Endodermal cell (in vitro differentiated cells): ENCODE results near the gene KRTAP10-2. TPM values are rescaled to one million over a fixed set of nuclear protein-coding genes. Genes with fewer than 3 reads are reported as not detected.
A peak's percentile ranks its signal among the peaks of the same experiment; 100 is the strongest.

Experiments
- DNase-seq: peaks from one replicate; pipeline ENCODE4 v3.0.0-alpha.2; 2017
- H3K27ac ChIP-seq: 2 replicates; pipeline ENCODE4 v1.5.1; 2013; ENCODE audit warnings: mild to moderate bottlenecking, low read depth, low read length, moderate library complexity
- H3K27me3 ChIP-seq: 2 replicates; pipeline ENCODE4 v1.6.1; 2013; ENCODE audit warnings: mild to moderate bottlenecking, low read length, moderate library complexity; ENCODE audit not compliant: insufficient read depth, control insufficient read depth, poor library complexity, severe bottlenecking
- H3K36me3 ChIP-seq: 2 replicates; pipeline ENCODE4 v1.7.0; 2013; ENCODE audit warnings: mild to moderate bottlenecking, low read length, moderate library complexity; ENCODE audit not compliant: control insufficient read depth, insufficient read depth
- H3K4me1 ChIP-seq: one replicate; pipeline ENCODE4 v1.7.0; 2013; ENCODE audit warnings: low read length; ENCODE audit not compliant: control insufficient read depth, insufficient read depth
- H3K4me3 ChIP-seq: 2 replicates; pipeline ENCODE4 v1.5.1; 2013; ENCODE audit warnings: mild to moderate bottlenecking, low read length, moderate library complexity
- H3K9ac ChIP-seq: 2 replicates; pipeline ENCODE4 v1.6.1; 2013; ENCODE audit warnings: mild to moderate bottlenecking, low read length, moderate library complexity; ENCODE audit not compliant: poor library complexity, severe bottlenecking; ENCODE audit errors: extremely low read depth
- H3K9me3 ChIP-seq: 2 replicates; pipeline ENCODE4 v1.6.1; 2013; ENCODE audit warnings: mild to moderate bottlenecking, low read length, moderate library complexity; ENCODE audit not compliant: control insufficient read depth
- H3K27ac Mint-ChIP-seq: 2 replicates; pipeline ENCODE4 v1.8.0; 2020; ENCODE audit warnings: mixed read lengths
- H3K27me3 Mint-ChIP-seq: 2 replicates; pipeline ENCODE4 v1.8.0; 2021; ENCODE audit warnings: mild to moderate bottlenecking, mixed read lengths; ENCODE audit not compliant: insufficient read depth
- H3K36me3 Mint-ChIP-seq: 2 replicates; pipeline ENCODE4 v1.8.0; 2020; ENCODE audit warnings: low read depth, mixed read lengths
- H3K4me1 Mint-ChIP-seq: 2 replicates; pipeline ENCODE4 v1.8.0; 2020; ENCODE audit warnings: mixed read lengths
- H3K4me3 Mint-ChIP-seq: 2 replicates; pipeline ENCODE4 v1.8.0; 2020; ENCODE audit warnings: mild to moderate bottlenecking, moderate library complexity, mixed read lengths
- H3K9me3 Mint-ChIP-seq: 2 replicates; pipeline ENCODE4 v1.8.0; 2020; ENCODE audit warnings: mild to moderate bottlenecking, mixed read lengths
- WGBS, 2 experiments: methylation state at CpG; one replicate each; pipeline versions ENCODE4 v1.1.5 to v1.1.7; 2013; ENCODE audit warnings: missing lambda C conversion rate in 2 of 2, mixed read lengths in 1 of 2; ENCODE audit not compliant: insufficient coverage in 1 of 2, insufficient read length in 1 of 2; 5-methylcytosine and 5-hydroxymethylcytosine counted together
- total RNA-seq, 2 donors: library from RNA; stranded (reverse); fragmentation: NEBNext Ultra II Directional in 1 of 2; extraction: Animal tissue kit (Norgen Biotek cat#: 25700) in 1 of 2; gene quantifications; 2 replicates in 1 of 2; 3 replicates in 1 of 2; pipeline ENCODE4 v1.2.1, GENCODE V29; 2021
- TF ChIP-seq, protein P1 (sequence below): fragments of 200-600 bp; sonication (generic); conservative IDR thresholded peaks from 2 replicates; pipeline ENCODE4 v1.5.0; 2021; ENCODE audit warnings: antibody characterized with exemption, mild to moderate bottlenecking

KRTAP10-2 gene
- total RNA-seq, 2 donors from 2014 or later = not detected

DNA sequence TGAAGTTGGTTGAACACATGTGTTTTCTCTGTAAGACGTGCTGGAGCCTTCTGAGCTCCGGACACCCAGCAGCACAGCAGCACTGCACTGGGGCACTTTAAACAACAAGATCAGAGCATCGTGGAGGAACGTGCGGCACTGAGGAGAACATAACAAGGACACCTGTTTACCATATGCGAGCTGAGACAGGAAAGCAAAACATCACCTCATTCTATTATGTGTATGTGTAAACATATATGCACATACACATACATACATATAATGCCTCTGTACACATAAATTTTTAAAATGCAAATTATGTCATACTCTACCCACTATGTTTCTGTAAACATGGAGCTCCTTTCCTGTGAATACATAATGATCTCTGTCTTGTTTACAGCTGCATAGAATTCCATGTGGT, 44.2 kb upstream of the KRTAP10-2 start:
- no peaks in the 10 kb centered on the region for H3K4me1 ChIP-seq
- Mint-ChIP-seq H3K36me3 (no peaks in the 10 kb centered on the region), H3K27ac (no peak overlapping the region), H3K4me3 (no peak overlapping the region), H3K9me3 (no peaks in the 10 kb centered on the region), H3K27me3 (no peaks in the 10 kb centered on the region), H3K4me1 (peaks cover 18% of the 10 kb centered on the region)
- WGBS, 2 experiments = 96 to 100% methylated on average over 2 to 6 of the region's 6 CpGs
- no peaks in the 10 kb centered on the region for H3K27me3 ChIP-seq
- H3K9me3 ChIP-seq = peaks cover 13% of the 10 kb centered on the region
- no peak for DNase-seq
- no peak overlapping the region for H3K9ac ChIP-seq
- no peak overlapping the region for H3K27ac ChIP-seq
- no peak overlapping the region for H3K4me3 ChIP-seq
- TF ChIP-seq, protein P1, sequence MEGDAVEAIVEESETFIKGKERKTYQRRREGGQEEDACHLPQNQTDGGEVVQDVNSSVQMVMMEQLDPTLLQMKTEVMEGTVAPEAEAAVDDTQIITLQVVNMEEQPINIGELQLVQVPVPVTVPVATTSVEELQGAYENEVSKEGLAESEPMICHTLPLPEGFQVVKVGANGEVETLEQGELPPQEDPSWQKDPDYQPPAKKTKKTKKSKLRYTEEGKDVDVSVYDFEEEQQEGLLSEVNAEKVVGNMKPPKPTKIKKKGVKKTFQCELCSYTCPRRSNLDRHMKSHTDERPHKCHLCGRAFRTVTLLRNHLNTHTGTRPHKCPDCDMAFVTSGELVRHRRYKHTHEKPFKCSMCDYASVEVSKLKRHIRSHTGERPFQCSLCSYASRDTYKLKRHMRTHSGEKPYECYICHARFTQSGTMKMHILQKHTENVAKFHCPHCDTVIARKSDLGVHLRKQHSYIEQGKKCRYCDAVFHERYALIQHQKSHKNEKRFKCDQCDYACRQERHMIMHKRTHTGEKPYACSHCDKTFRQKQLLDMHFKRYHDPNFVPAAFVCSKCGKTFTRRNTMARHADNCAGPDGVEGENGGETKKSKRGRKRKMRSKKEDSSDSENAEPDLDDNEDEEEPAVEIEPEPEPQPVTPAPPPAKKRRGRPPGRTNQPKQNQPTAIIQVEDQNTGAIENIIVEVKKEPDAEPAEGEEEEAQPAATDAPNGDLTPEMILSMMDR = no peak
- H3K36me3 ChIP-seq = no peaks in the 10 kb centered on the region

DNA sequence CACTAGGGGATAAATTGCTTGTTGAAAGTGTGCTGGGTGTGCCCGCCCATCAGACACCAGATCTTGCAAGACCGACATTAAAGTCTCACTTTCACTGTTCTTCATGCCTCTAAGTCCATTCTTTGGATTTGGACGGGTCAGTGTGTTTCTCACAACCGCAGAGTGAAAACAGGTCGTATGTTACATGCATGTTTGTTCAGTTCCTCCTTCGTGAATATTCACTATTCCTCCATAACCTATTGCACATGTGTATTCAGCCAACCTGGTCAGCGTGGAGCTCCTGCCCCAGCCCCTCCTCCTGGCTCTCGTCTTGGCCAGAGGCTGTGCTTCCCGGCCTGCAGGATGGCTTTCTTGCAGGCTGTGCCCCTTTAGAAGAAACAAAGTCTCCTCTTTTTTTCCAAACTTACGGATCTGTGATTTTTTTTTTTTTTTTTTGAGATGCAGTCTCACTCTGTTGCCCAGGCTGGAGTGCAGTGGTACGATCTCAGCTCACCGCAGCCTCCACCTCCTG, 43.2 kb upstream of the KRTAP10-2 start:
- H3K27ac Mint-ChIP-seq = no peak overlapping the region
- Histone ChIP-seq H3K36me3 (no peaks in the 10 kb centered on the region), H3K4me1 (no peaks in the 10 kb centered on the region), H3K9ac (no peak overlapping the region), H3K27me3 (no peaks in the 10 kb centered on the region), H3K27ac (no peak overlapping the region), H3K4me3 (no peak overlapping the region), H3K9me3 (peaks cover 13% of the 10 kb centered on the region)
- no peaks in the 10 kb centered on the region for H3K9me3 Mint-ChIP-seq
- H3K27me3 Mint-ChIP-seq = no peaks in the 10 kb centered on the region
- WGBS, 2 experiments = 84 to 86% methylated on average over 7 to 12 of the region's 12 CpGs
- DNase-seq = no peak
- H3K4me1 Mint-ChIP-seq = peaks cover 13% of the 10 kb centered on the region
- no peak overlapping the region for H3K4me3 Mint-ChIP-seq
- no peaks in the 10 kb centered on the region for H3K36me3 Mint-ChIP-seq
- TF ChIP-seq, protein P1 = no peak

DNA sequence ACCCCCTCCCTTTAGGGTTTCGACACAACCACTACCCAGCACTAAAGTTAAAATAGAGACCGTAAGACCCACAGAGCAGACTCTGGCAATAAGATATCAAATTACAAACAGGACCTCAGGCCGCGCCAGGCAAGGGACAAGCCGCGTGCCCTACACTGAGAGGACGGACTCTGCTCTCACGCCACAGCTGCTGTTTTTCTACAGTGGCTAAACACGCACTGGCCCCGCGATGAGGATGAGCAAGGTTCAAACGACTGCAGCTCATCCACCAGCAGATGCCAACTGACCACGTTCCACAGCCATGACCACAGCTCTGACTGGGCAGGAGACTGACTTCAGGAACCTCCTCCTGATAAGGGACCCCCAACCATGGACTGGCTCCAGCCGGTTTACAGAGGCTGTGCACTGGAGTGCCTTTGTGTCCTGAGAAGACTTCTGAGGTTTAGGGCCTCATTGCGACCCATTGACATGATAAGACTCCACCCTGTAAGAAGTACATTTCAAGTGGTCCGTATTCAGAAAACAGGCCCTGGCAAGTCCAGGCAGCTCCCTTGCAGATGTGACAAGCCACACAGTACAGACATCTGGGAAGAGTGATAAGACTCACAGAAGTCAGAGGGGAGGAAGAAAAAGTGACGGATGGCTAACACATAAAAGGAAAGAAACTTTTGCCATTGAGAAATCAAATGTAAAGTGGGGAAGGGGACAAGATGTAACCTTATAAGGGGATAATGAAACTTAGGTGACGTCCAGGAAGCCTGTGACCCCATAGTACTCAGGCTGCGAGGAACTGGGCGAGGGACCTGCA, 42.5 kb upstream of the KRTAP10-2 start:
- Mint-ChIP-seq H3K27me3 (no peaks in the 10 kb centered on the region), H3K4me1 (peaks cover 13% of the 10 kb centered on the region), H3K36me3 (no peaks in the 10 kb centered on the region), H3K4me3 (no peak overlapping the region), H3K27ac (no peak overlapping the region), H3K9me3 (no peaks in the 10 kb centered on the region)
- H3K27ac ChIP-seq = no peak overlapping the region
- H3K27me3 ChIP-seq = no peaks in the 10 kb centered on the region
- TF ChIP-seq, protein P1 = no peak
- DNase-seq = peak; percentile 58
- H3K4me1 ChIP-seq = no peaks in the 10 kb centered on the region
- no peaks in the 10 kb centered on the region for H3K36me3 ChIP-seq
- peaks cover 10% of the 10 kb centered on the region for H3K9me3 ChIP-seq
- no peak overlapping the region for H3K9ac ChIP-seq
- 84 to 90% methylated on average over 17 to 20 of the region's 20 CpGs for WGBS, 2 experiments
- no peak overlapping the region for H3K4me3 ChIP-seq
